ENCODE measurements around the gene HRH3.

Gene HRH3

DNA sequence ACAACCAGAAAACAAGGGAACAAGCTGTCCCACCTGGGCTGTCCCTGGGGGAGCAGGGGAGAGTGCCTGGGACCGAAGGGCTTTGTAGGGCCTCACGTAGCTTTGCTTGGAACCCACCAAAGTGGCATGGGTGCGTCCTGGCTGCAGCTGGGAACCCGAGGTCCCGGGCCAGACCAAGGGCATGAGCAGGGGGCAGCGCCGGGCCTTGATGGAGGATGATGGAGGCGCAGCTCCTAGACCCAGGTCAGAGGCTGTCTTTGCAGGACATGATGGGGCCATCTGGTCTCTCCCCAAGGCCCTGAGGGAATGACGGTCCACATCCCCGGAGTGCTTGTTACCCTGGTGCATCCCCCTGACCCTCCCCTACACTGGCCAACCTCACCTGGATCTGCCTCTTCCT is 10.6 kb upstream of the HRH3 start:
- DNase-seq (ENCODE audit: low read depth in 2 of 2, low spot score in 1 of 2): no peak

DNA sequence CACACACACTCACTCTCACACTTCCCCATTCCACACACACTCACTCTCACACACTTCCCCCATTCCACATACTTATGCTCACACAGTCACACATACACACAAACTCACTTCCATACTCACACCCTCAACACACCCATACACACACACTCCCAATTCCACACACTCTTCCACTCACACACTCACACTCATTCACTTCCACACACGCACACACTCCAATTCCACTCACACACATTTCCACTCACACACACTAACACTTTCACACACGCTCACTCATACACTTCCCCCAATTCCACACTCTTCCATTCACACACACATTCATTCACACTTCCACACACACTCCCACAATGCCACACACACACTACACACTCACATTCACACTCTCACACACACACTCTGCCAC is 10.2 kb upstream of the HRH3 start:
- no peak for DNase-seq (ENCODE audit: low read depth in 2 of 2, low spot score in 1 of 2)

DNA sequence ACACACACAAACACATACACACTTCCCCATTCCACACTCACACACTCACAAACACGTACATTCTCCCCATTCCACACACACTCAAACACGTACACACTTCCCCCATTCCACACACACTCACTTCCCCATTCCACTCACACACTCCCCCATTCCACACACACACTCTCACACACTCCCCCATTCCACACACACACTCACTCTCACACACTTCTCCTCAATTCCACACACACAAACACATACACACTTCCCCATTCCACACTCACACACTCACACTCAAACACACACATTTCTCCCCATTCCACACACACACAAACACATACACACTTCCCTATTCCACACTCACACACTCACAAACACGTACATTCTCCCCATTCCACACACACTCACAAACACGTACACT is 9.6 kb upstream of the HRH3 start:
- DNase-seq (ENCODE audit: low read depth in 2 of 2, low spot score in 1 of 2): no peak

DNA sequence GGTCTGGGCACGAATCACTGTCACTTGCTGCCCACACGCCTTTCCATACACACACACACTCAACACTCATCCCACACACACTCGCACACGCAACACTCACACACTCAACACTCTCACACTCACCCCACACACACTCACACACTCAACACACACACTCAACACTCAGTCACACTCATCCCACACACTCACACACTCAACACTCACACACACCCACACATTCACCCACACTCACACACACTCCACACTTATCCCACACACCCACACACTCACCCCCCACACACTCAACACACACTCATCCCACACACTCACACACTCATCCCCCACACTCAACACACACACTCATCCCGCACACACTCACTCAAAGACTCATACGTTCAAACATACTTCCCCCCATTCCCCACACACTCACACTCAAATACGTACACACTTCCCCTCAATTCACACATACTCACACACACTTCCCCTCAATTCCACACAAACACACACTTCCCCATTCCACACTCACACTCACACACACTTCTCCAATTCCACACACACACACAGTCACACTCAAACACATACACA is 9.0 kb upstream of the HRH3 start:
- no peak for DNase-seq (ENCODE audit: low read depth in 2 of 2, low spot score in 1 of 2)

DNA sequence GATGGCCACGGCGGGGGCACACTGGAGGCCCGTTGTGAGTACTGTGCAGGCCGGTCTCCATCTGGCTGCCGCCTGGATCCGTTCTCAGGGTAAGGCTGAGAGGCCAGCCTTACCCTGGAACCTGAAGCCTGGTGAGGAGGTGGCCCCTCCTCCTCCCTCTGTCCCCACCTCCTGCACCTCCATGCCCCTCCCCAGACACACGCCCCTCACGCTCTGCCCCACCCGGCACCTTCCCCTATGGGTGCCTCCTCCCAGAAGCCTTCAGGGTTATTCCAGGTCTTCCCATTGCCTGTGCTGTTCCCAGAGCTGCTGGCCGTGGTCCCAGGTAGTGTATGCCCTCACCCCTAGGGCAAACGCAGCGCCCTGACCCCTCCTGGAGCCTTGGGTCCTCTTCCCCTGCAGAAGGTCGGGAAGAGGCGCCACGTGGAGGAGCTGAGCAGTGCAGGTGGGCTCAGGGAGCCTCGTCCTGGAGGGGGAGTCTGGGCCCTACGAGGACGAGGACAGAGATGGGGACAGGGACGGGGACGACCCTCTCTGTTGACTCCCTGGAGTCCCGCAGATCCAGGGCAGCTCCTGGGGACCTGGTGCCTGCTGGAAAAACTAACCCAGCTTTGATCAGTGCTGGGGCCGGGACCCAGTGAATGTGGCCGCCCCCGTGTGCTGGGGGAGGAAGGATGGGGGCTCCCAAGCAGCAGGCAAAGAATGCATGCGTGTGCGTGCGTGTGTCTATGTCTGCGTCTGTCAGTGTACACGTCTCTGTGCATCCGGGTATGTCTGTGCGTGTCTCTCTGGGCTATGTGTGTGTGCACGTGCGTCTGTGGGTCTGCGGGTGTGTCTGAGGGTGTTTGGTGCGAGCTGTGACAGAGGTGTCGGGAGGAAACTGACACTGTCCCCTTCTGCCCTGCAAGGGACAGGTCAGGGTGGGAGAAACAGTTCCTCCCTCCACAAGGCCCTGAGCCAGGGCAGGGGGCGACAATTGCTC is 8.2 kb upstream of the HRH3 start:
- DNase-seq (ENCODE audit: low read depth in 2 of 2, low spot score in 1 of 2): no peak

DNA sequence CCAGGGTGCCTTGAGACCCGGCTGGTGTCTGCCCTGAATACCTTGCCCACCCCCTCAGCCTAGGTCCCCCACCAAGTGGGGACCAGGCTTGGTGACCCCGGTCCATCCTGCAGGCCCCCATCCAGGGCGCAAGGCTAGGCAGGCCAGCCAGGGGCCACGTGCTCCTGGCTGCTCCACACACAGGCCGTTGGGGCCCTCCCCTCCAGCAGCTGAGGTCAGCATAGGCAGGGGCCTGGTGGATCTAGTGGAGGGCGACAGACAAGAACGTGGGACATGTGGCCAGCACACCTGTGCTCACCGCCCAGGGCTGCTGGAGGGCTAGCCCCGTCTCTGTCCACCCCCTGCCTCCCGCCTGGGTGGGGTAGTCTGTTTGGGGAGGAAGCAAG is 7.5 kb upstream of the HRH3 start:
- DNase-seq (ENCODE audit: low read depth in 2 of 2, low spot score in 1 of 2): no peak

DNA sequence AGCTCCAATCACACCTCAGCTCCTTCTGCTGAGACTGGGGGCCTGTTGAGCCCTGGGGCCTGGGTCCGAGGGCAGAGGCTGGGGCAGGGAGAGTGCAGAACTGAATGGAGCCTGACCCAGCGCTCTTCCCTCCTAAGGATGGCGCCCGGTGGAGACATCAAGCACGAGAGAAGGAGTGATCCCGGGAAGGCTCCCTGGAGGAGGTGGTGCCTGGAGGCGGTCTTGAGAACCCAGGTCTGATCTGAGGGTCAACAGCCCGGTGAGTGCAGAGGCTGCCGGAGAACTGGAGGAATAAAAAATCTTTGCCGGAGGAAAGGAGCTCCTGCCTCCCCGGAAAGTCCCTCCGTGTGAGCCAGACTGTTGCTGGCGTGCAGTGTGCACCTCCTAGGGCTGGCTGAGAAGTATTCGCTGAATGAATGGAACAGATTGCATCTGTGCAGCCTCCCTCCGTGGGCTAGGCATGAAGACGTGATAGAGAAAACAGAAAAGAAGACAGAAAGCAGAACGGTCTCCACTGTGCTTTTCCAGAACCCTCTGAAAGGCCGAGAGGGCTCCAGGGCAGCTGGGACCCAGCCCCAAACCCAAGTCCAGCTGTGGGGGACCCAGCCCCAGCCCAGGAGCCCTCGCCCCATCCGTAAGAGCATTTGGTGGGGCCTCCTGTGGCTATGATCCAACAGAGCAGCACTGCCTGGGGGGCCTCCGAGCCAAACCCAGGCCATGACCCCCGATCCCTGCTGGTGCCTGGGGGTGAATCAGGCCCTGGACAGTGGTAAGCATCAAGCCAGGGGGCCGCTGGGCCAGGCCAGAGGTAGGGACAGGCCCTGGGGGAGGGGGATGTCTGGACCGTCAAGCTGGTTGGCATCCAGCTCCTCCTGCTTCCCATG is 6.9 kb upstream of the HRH3 start:
- no peak for DNase-seq (ENCODE audit: low read depth in 2 of 2, low spot score in 1 of 2)

DNA sequence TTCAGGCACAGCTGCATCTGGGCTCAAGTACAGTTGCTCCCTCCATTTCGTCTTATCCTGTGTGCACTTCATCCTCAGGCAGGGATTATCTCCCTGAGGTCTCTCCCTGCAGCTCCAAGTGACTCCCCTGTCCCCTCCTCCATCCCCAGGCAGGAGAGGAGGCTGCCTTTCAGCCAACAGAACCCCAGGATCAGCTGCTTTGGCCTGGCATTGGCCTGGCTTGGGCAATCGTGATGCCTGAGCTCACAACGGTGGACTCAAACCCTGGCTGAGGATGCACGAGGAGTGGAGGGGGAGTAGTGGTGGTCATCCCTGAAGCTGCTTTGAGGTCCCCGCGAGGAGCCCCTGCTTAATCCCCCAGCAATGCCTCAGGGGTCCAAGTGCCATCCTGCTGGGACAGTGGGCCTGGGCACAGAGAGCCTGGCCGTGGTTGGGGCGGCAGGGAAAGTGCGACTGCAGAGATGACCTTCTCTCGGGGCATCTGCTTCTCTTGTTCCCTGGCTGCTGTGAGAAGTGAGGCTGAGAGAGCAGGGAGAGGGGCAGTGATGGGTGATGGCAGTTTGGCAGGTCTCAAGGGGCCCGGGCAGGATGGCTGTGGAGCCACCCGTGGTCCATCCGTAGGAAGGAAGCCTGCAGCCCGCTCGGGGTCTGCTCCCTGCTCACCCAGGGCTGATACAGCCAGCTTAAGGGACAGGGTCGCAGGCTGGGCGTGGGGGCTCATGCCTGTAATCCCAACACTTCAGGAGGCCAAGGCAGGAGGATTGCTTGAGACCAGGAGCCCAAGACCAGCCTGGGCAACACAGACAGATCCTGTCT is 6.0 kb upstream of the HRH3 start:
- no peak for DNase-seq (ENCODE audit: low read depth in 2 of 2, low spot score in 1 of 2)

DNA sequence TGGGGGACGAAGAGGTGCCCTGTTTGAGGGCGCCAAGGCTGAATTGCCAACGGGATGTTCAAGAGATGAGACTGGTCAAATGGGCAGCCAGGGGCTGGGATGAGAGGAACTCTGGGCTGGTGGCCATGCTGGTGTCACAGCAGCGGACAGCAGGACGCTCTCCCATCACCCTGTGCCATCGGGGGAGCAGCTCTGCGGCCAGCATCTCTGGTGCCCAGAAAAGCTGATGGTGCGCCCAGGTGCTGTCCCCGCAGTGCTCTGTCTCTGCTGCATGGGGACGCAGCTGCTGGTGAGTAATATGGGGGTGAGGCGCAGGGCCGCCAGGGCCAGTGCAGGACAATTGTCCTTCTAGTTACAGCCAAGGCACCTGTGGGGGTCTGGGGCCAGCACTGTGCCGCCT is 4.9 kb upstream of the HRH3 start:
- no peak for DNase-seq (ENCODE audit: low read depth in 2 of 2, low spot score in 1 of 2)

DNA sequence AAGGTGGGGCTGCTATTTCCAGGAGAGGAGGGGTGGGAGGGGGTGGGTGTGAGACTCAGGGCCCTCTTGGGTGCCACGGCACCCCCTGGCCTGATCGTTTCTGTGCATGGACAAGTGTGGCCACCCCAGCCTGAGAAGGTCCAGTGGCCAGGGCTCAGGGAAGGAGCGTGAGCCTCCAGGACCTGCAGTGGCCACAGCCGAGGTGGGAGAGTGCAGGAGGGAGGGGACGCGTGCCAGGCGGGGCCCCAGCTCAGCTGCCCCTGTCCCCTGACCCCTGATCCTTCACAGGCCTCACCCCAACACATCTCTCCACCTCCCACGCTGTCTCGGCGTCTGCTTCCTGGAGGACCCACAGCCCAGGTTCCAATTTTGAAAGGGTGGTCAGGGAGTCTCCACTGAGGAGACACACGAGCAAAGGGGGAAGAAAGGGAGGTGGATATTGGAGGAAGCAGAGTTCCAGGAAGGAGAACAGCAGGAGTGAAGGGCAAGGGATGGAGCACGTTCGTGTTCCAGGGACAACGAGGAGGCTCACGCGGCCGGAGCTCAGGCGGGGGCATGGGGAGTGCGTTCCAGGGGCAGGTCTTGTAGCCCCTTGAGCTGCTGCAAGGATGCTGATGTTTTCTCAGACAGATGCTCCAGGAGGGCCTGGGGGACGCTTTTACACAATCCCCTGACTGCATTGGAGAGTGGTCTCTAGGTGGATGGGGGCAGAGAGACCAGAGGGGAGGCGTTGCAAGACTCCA is 4.2 kb upstream of the HRH3 start:
- DNase-seq (ENCODE audit: low read depth in 2 of 2, low spot score in 1 of 2): no peak

DNA sequence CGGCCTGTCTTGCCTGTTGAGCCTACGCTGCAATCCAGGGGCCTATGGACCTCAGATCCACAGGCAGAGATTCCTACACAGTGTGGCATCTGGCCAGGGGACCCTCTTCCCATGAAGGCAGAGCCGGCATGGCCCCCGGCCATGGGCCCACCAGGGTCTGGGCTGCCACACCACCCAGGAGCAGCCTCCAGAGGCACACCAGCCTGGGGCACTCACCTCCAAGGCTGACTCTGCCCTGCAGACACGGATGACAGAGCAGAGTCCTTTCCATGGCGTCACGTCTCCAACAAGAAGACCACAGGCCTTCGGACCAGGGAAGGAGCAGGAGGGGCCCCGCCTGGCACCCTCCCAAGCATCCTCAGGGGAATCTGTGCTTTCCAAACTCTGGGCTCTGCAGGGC is 3.5 kb upstream of the HRH3 start:
- no peak for DNase-seq (ENCODE audit: low read depth in 2 of 2, low spot score in 1 of 2)

DNA sequence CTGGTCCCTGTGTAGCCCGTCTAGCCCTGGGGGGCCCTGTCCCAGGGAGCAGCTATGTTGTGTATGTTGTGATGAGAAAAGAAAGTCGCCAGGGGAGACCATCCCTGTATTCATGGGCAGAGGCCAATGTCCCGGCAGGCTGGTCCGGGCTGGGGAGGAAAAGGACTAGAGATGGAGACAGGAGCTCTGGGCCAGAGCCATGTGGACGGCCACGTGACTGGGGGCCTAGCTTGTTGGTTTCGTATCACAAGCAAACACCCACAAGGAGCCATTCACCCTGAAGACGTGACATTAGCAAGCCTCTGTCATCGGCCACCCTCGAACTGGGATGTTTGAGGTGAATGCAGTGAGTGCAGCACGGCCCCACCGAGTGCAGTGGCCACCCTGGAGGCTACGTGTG is 2.9 kb upstream of the HRH3 start:
- no peak for DNase-seq (ENCODE audit: low read depth in 2 of 2, low spot score in 1 of 2)

DNA sequence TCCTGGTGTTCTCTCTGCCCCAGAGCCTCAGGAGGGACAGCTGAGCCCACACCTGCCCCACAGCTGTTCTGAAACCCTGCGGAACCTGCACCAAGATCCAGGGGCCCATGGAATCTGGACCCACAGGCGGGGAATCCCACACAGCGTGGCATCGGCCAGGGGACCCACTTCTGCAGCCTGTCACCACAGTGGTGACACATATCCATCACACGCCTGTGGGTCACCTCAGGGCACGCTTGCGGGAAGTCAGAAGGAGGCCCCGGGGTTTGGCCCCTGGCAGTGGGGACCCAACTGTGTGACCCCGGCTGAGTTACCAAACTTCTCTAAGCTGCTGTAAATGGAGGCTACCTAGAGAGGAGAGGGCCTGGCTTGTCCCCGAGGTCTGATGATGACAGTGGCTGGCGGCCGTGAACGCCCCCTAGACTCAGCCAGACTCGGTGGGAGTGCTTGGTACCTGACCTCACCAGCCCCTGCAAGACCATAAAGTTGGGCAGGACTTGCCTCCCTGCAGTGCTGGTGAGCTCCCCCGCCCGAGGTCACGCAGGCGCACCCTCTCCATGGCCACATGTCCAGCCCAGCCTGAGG is 2.3 kb upstream of the HRH3 start:
- DNase-seq (ENCODE audit: low read depth in 2 of 2, low spot score in 1 of 2): no peak

DNA sequence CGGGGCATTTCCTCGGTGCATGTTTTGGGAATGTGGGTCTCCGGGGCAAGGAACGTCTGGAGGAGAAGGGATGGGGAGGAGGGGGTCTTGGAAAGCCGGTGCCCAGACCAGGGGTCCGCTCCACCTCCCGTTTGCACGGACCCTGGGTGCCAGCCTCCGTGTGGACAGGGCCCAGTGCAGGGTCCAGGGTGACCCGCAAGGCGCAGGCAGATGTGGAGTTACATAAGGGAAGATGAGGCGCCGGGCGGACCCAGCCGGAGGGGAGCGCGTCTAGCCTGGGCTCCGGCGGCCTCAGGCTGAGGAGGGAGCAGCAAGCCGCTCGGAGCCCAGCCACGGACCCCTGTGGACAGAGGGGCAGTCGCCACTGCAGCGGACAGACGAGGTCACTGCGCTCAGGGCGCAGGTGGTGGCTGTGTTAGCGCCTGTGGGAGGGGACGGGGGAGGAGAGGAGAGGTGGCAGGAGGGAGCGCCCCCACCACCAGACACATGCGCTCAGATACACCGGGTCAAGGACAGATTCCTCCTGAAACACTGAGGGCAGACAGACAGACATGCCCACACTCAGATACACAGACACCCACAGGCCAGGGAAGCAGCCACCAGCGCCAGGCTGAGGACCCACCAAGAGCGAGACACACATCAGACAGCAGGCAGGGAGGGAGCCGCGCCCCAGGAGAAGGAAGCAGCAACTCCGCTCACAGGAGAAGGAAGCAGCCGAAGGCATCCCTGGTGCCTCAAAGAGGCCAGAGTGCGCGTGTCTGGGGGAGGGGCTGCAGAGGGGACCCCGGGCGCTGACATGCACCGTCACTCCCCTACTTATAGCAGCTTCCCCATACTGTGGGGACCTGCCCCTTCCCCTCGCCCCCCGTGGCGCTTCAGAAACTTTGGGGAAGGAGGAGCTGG is 839 bp upstream of the HRH3 start:
- DNase-seq (ENCODE audit: low read depth in 2 of 2, low spot score in 1 of 2): no peak

DNA sequence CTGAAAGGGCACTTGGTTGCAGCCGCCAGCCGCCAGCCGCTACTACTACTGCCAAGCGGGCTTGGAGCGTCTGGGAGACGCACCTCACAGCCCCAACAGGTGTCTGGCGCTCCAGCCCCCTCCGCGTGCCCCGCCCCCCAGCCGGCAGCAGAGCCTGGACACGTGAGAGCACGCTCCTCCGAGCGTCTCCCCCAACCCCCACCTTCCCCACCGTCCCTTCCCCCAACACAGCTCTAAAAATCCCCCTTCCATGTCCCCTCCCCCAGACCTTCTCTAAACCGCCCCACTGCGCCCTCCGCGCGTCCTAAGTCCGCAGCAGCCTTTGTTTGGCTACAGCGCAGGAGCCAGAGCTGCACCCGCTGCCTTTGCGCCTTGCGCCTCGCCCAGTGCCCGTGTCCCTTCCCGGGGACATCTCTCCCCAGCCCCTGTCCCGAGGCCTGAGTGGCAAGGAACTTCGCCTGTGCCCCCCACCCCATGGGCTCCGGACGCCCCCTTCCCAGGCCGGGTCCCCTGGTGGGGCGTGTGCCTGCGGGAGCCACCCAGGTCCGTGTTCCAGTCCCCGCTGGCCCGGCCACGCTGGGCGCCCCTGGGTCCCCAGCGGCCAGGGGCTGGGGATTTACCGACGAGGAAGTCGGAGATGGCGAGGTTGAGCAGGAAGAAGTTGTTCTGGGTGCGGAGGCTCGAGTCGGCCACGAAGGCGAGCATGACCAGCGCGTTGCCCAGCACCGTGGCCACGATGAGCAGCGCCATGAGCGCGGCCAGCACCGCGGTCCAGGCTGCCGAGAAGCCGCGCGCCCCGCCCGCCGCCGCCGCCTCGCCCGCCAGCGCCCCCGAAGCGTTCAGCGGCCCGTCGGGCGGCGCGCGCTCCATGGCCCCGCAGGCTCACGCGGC is 732 bp downstream of the HRH3 start:
- no peak for DNase-seq (ENCODE audit: low read depth in 2 of 2, low spot score in 1 of 2)

DNA sequence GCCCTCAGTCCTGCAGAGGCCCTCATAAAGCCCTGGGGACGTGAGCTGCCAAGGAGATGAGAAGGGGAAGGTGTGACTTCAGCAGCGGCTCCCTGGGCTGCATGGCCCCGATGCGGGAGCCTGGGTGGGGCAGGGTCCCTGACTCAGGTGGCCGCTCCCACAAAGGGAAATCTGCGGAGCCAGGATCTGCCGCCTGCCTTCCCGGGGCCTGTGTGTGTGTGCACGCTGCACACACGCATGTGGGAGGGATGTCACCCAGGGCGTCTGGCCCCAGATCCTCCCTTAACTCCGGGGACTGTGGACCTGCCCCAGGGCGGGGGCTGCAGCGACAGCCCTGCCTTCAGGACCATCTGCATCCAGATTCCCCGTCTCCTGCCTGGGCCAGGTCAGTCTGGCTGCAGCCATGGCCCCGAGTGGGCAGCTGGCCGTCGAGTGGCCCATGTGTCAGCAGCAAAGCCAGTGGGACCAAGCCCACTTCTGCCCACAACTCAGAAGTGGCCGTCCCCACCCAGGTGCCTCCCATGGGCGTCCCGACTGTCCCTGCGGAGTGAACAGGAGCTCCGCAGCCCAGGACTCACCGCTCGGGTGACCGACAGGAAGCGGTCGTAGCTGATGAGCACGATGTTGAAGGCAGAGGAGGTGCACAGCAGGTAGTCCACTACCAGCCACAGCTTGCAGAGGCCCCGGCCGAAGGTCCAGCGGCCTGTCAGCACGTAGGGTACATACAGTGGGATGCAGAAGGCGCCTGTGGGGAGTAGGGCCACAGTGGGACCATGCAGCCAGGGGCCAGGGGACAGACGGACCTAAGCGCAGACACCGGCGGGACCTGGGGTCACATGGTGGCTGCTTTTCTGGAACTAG is 1.9 kb downstream of the HRH3 start:
- DNase-seq (ENCODE audit: low read depth in 2 of 2, low spot score in 1 of 2): no peak
